Ovary (tissue), 3 donors: ENCODE measurements around the gene SCN9A.

Source experiments
- EP300 ChIP-seq: sonication (generic); formaldehyde crosslinking; IDR thresholded peaks from one replicate; pipeline ENCODE4 v1.6.1; 2017; ENCODE audit warnings: antibody characterized with exemption
- POLR2A ChIP-seq: fragments of 450-650 bp; IDR thresholded peaks from one replicate; pipeline ENCODE4 v1.6.1; 2017; ENCODE audit warnings: antibody characterized with exemption, mild to moderate bottlenecking, moderate library complexity
- TF ChIP-seq, protein P1 (sequence below), 3 donors: fragments of 450-650 bp in 2 of 3; fragments of 200-600 bp in 1 of 3; IDR thresholded peaks; one replicate each; pipeline versions ENCODE4 v1.5.1 to v1.8.0; 2016 to 2022; ENCODE audit warnings: antibody characterized with exemption in 3 of 3, mild to moderate bottlenecking in 1 of 3
- donor health status: DM: no; HTN: no; CAD: no.

DNA sequence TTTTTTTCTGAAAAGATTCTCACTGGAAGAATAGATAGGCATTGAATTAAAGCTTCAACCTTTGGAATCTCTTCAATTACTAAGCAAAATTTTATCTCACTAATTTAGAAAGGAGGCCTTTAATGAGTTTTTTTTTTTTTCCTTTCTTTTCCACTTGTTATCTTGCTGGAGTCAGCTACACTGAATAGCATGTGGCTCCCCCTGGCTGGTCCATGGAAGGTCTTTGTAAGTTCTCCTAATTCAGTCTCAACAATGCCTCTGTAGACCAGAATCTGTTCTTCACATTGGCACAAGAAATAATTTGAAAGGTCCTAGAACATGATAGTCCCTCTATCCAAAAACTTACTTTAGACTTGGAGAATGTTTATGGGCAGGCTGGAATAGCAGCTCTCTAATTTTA lies 223.7 kb downstream of the SCN9A start:
- TF ChIP-seq, protein P1, sequence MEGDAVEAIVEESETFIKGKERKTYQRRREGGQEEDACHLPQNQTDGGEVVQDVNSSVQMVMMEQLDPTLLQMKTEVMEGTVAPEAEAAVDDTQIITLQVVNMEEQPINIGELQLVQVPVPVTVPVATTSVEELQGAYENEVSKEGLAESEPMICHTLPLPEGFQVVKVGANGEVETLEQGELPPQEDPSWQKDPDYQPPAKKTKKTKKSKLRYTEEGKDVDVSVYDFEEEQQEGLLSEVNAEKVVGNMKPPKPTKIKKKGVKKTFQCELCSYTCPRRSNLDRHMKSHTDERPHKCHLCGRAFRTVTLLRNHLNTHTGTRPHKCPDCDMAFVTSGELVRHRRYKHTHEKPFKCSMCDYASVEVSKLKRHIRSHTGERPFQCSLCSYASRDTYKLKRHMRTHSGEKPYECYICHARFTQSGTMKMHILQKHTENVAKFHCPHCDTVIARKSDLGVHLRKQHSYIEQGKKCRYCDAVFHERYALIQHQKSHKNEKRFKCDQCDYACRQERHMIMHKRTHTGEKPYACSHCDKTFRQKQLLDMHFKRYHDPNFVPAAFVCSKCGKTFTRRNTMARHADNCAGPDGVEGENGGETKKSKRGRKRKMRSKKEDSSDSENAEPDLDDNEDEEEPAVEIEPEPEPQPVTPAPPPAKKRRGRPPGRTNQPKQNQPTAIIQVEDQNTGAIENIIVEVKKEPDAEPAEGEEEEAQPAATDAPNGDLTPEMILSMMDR (IDR thresholded peaks at IDR 0.05), result no peak
- TF ChIP-seq POLR2A, result no peak
- TF ChIP-seq EP300, result no peak
